ACC112 (cell line): Measurements from ENCODE around the gene GPSM3.

Experiments
- H2AFZ ChIP-seq: fragments of 200-600 bp; sonication (generic); one replicate; pipeline ENCODE4 v1.6.0; 2017; ENCODE audit warnings: antibody characterized with exemption, low read length; ENCODE audit not compliant: unreplicated experiment
- H3K27ac ChIP-seq: fragments of 200-600 bp; sonication (generic); 2 replicates; pipeline ENCODE4 v1.5.1; 2014; ENCODE audit warnings: low read depth, mild to moderate bottlenecking, antibody characterized with exemption, low read length, moderate library complexity
- H3K27me3 ChIP-seq: fragments of 200-600 bp; sonication (generic); 2 replicates; pipeline ENCODE4 v1.6.1; 2014; ENCODE audit warnings: mild to moderate bottlenecking, antibody characterized with exemption, low read length, moderate library complexity, mixed read lengths; ENCODE audit not compliant: insufficient read depth
- H3K36me3 ChIP-seq: fragments of 200-600 bp; sonication (generic); 2 replicates; pipeline ENCODE4 v1.6.1; 2016; ENCODE audit warnings: mild to moderate bottlenecking, antibody characterized with exemption, low read length, moderate library complexity, mixed read lengths; ENCODE audit not compliant: insufficient read depth
- H3K4me1 ChIP-seq: fragments of 200-600 bp; sonication (generic); one replicate; pipeline ENCODE4 v1.6.1; 2016; ENCODE audit warnings: low read length, mixed read lengths; ENCODE audit not compliant: insufficient read depth, unreplicated experiment, control insufficient read depth
- H3K4me3 ChIP-seq: fragments of 200-600 bp; sonication (generic); 2 replicates; pipeline ENCODE4 v1.5.1; 2014; ENCODE audit warnings: mild to moderate bottlenecking, low read depth, low read length
- H3K79me2 ChIP-seq: fragments of 200-600 bp; sonication (generic); one replicate; pipeline ENCODE4 v1.6.0; 2016; ENCODE audit warnings: low read length; ENCODE audit not compliant: control insufficient read depth, unreplicated experiment, insufficient read depth

Gene GPSM3

GRCh38 chr6:32170294-32170693 lies 22.1 kb downstream of the GPSM3 start:
- peaks cover 30% of the 10 kb centered on the region for H3K79me2 ChIP-seq
- no peaks in the 10 kb centered on the region for H3K27me3 ChIP-seq
- H3K27ac ChIP-seq = no peak overlapping the region
- peaks cover 26% of the 10 kb centered on the region for H3K4me1 ChIP-seq
- no peak overlapping the region for H3K4me3 ChIP-seq
- H3K36me3 ChIP-seq = peaks cover 4% of the 10 kb centered on the region; the same call in 1 of the 2 replicates
- H2AFZ ChIP-seq = no peak overlapping the region

- Histone ChIP-seq H3K36me3 (peaks cover 4% of the 10 kb centered on the region; the same call in 1 of the 2 replicates), H2AFZ (no peak overlapping the region), H3K4me3 (no peak overlapping the region), H3K27me3 (no peaks in the 10 kb centered on the region), H3K4me1 (peaks cover 16% of the 10 kb centered on the region), H3K27ac (no peak overlapping the region), H3K79me2 (peaks cover 17% of the 10 kb centered on the region)
Measured at GRCh38 chr6:32168807-32169591, 23.4 kb downstream of the GPSM3 start.

GRCh38 chr6:32168350-32168749 lies 24.1 kb downstream of the GPSM3 start:
- Histone ChIP-seq H3K4me3 (no peak overlapping the region), H3K36me3 (peaks cover 4% of the 10 kb centered on the region; the same call in 1 of the 2 replicates), H3K27me3 (no peaks in the 10 kb centered on the region), H2AFZ (no peak overlapping the region), H3K4me1 (peaks cover 16% of the 10 kb centered on the region), H3K27ac (no peak overlapping the region), H3K79me2 (peaks cover 10% of the 10 kb centered on the region)

DNA sequence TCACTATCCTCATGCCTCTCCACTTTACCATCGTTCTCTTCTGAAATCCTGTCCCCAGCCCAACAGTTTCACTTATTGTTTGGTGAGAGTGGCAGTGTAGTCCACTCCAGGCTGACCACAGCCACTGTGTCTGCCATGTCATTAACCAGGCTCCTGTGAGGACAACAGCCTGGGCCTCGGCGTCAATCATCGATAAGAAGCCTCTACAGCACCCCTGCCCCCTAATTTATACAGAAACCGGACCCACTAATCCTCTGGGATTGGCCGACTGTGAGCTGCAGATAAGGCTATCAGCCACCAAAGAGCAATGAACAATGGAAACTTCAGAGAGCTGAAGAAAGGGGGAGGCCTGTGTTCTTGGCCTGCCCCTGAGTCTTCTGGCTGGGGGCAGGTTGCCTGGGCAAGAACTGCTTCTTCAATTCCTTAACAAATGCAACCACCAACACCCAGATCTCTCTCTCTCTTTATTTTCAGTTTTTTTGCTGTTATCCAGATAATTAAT lies 24.6 kb downstream of the GPSM3 start:
- Histone ChIP-seq H3K36me3 (peaks cover 4% of the 10 kb centered on the region; the same call in 1 of the 2 replicates), H3K27me3 (no peaks in the 10 kb centered on the region), H2AFZ (no peak overlapping the region), H3K27ac (no peak overlapping the region), H3K4me1 (peaks cover 16% of the 10 kb centered on the region), H3K4me3 (no peak overlapping the region), H3K79me2 (peaks cover 5% of the 10 kb centered on the region)

DNA sequence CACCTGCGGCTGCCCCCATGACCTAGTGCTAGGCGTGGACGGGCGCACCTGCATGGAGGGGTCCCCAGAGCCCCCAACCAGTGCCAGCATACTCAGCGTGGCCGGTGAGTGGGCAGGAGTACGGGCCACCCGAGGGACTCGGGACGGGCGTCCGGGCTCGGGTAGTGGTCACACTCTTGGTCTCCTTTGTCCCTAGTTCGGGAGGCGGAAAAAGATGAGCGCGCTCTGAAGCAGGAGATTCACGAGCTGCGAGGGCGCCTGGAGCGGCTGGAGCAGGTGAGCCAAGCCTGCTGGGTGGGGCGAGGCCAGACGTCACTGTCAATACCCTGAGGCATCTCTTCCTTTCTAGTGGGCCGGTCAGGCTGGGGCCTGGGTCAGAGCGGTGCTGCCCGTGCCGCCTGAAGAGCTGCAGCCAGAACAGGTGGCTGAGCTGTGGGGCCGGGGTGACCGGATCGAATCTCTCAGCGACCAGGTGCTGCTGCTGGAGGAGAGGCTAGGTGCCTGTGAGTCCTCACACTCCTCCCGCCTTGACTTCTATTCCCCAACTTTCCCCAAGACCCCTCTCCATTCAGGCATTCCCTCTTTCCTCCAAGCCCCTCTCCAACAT lies 25.2 kb downstream of the GPSM3 start:
- H3K27ac ChIP-seq = no peak overlapping the region
- no peak overlapping the region for H2AFZ ChIP-seq
- H3K79me2 ChIP-seq = no peaks in the 10 kb centered on the region
- no peak overlapping the region for H3K4me3 ChIP-seq
- peaks cover 16% of the 10 kb centered on the region for H3K4me1 ChIP-seq
- peaks cover 4% of the 10 kb centered on the region; the same call in 1 of the 2 replicates for H3K36me3 ChIP-seq
- H3K27me3 ChIP-seq = no peaks in the 10 kb centered on the region

GRCh38 chr6:32166411-32167061 lies 25.9 kb downstream of the GPSM3 start:
- no peak overlapping the region for H3K27ac ChIP-seq
- no peak overlapping the region for H2AFZ ChIP-seq
- H3K4me1 ChIP-seq = peaks cover 16% of the 10 kb centered on the region
- H3K27me3 ChIP-seq = no peaks in the 10 kb centered on the region
- no peak overlapping the region for H3K4me3 ChIP-seq
- peaks cover 4% of the 10 kb centered on the region; the same call in 1 of the 2 replicates for H3K36me3 ChIP-seq
- no peaks in the 10 kb centered on the region for H3K79me2 ChIP-seq

- Histone ChIP-seq H3K79me2 (no peaks in the 10 kb centered on the region), H3K27me3 (no peaks in the 10 kb centered on the region), H3K4me1 (peaks cover 11% of the 10 kb centered on the region), H3K27ac (no peak within 1 kb of the TSS), H3K4me3 (no peak within 1 kb of the TSS), H2AFZ (no peak within 1 kb of the TSS), H3K36me3 (peaks cover 4% of the 10 kb centered on the region; the same call in 1 of the 2 replicates)
Measured at GRCh38 chr6:32164295-32164694, 28.1 kb downstream of the GPSM3 start, which contains the start of gene EGFL8. TSS of gene EGFL8 (plus strand) at chr6:32164595. CDS start at chr6:32166166, 1,571 bp downstream.

DNA sequence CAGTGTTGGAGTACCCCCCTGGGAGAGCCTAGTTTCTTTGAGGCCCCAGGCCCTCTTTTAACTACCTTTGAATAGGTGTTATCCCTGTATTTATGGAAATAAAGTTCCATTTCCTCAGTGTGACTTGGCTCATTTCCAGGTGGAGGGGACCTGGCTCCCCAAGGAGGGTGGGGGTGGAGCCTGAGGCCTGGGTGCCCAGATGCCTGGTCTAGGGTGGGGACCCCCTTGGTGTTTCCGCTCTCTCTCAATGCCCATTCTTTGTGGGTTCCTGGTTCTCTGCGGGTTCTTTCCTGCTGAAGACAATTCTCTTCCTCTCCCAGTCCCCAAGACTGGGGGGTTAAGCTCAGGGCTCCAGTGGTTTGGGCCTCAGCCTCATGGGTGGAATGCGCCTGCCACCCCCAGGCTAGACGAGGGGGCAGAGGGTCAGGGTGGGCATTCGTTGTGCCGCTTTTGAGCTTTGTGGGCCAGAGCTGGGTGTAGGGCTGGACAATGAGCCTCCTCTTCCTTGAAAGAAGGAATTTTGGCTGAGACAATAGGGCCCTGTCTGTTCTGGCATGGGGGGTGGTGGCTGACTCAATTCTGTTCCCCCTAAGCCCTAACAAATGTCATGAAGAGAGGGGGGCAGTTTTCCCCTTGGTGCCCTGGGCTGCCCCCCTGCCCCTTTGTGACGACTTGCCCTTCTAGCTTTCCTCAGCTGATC lies 28.7 kb downstream of the GPSM3 start:
- Histone ChIP-seq H3K27me3 (no peaks in the 10 kb centered on the region), H3K4me3 (no peak overlapping the region), H2AFZ (no peak overlapping the region), H3K27ac (no peak overlapping the region), H3K4me1 (peaks cover 5% of the 10 kb centered on the region), H3K79me2 (no peaks in the 10 kb centered on the region), H3K36me3 (peaks cover 4% of the 10 kb centered on the region; the same call in 1 of the 2 replicates)

- Histone ChIP-seq H3K27me3 (no peaks in the 10 kb centered on the region), H3K79me2 (peaks cover 20% of the 10 kb centered on the region), H3K27ac (no peak overlapping the region), H3K36me3 (peaks cover 12% of the 10 kb centered on the region; the same call in 1 of the 2 replicates), H2AFZ (no peak overlapping the region), H3K4me3 (no peak overlapping the region), H3K4me1 (peaks cover 10% of the 10 kb centered on the region)
Measured at GRCh38 chr6:32158052-32158451, 34.4 kb downstream of the GPSM3 start.

DNA sequence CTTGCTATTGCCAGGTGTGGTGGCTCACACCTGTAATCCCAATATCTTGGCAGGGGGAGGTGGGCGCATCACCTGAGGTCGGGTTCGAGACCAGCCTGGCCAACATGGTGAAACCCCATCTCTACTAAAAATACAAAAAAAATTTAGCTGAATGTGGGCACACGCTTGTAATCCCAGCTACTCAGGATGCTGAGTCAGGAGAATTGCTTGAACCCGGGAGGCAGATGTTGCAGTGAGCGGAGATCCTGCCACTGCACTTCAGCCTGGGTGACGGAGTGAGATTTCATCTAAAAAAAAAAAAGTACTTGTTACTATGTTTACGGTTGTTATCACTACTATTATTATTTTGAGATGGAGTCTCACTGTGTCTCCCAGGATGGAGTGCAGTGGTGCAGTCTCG lies 35.6 kb downstream of the GPSM3 start:
- Histone ChIP-seq H3K4me1 (peaks cover 18% of the 10 kb centered on the region), H3K4me3 (no peak overlapping the region), H3K27me3 (no peaks in the 10 kb centered on the region), H3K27ac (no peak overlapping the region), H2AFZ (no peak overlapping the region), H3K79me2 (peaks cover 20% of the 10 kb centered on the region), H3K36me3 (peaks cover 12% of the 10 kb centered on the region; the same call in 1 of the 2 replicates)
